Measurements from ENCODE around the gene TRMT1.

The TRMT1 gene

GRCh38 chr19:13154241-13154778 lies 37.8 kb upstream of the TRMT1 start:
- TF ChIP-seq CTCF (IDR thresholded peaks at IDR 0.05; ENCODE audit: insufficient read depth, low read length, poor library complexity, severe bottlenecking), result no peak
- DNase-seq (ENCODE audit: extremely low read depth, insufficient read length), result peak; percentile 77
- Histone ChIP-seq H3K4me3 (replicated peaks; ENCODE audit: low read depth, low read length) (peak overlapping the region; percentile 94), H3K36me3 (ENCODE audit: control insufficient read depth, insufficient read depth, low read length) (no peaks in the 10 kb centered on the region; the same call in none of the 2 replicates), H3K27me3 (replicated peaks; ENCODE audit: control insufficient read depth, insufficient read depth, low read length) (no peaks in the 10 kb centered on the region)

GRCh38 chr19:13153569-13154240 lies 37.2 kb upstream of the TRMT1 start:
- no peak for DNase-seq (ENCODE audit: extremely low read depth, insufficient read length)
- TF ChIP-seq CTCF (IDR thresholded peaks at IDR 0.05; ENCODE audit: insufficient read depth, low read length, poor library complexity, severe bottlenecking), result no peak
- Histone ChIP-seq H3K36me3 (ENCODE audit: control insufficient read depth, insufficient read depth, low read length) (no peaks in the 10 kb centered on the region; the same call in none of the 2 replicates), H3K27me3 (replicated peaks; ENCODE audit: control insufficient read depth, insufficient read depth, low read length) (no peaks in the 10 kb centered on the region), H3K4me3 (replicated peaks; ENCODE audit: low read depth, low read length) (peak overlapping the region; percentile 94)

- DNase-seq (ENCODE audit: extremely low read depth, insufficient read length), result peak; percentile 97
- no peaks in the 10 kb centered on the region for H3K27me3 ChIP-seq (replicated peaks; ENCODE audit: control insufficient read depth, insufficient read depth, low read length)
- TF ChIP-seq CTCF (IDR thresholded peaks at IDR 0.05; ENCODE audit: insufficient read depth, low read length, poor library complexity, severe bottlenecking), result peak; percentile 18
- no peaks in the 10 kb centered on the region; the same call in none of the 2 replicates for H3K36me3 ChIP-seq (ENCODE audit: control insufficient read depth, insufficient read depth, low read length)
- H3K4me3 ChIP-seq (replicated peaks; ENCODE audit: low read depth, low read length), result peak overlapping the region; percentile 94
Measured at GRCh38 chr19:13152974-13153568, 36.5 kb upstream of the TRMT1 start.

- Histone ChIP-seq H3K36me3 (ENCODE audit: control insufficient read depth, insufficient read depth, low read length) (no peaks in the 10 kb centered on the region; the same call in none of the 2 replicates), H3K27me3 (replicated peaks; ENCODE audit: control insufficient read depth, insufficient read depth, low read length) (no peaks in the 10 kb centered on the region), H3K4me3 (replicated peaks; ENCODE audit: low read depth, low read length) (peak overlapping the region; percentile 94)
- no peak for TF ChIP-seq CTCF (IDR thresholded peaks at IDR 0.05; ENCODE audit: insufficient read depth, low read length, poor library complexity, severe bottlenecking)
- no peak for DNase-seq (ENCODE audit: extremely low read depth, insufficient read length)
Measured at GRCh38 chr19:13152356-13152973, 35.9 kb upstream of the TRMT1 start.

- Histone ChIP-seq H3K36me3 (ENCODE audit: control insufficient read depth, insufficient read depth, low read length) (no peaks in the 10 kb centered on the region; the same call in none of the 2 replicates), H3K4me3 (replicated peaks; ENCODE audit: low read depth, low read length) (peak overlapping the region; percentile 97), H3K27me3 (replicated peaks; ENCODE audit: control insufficient read depth, insufficient read depth, low read length) (no peaks in the 10 kb centered on the region)
- DNase-seq (ENCODE audit: extremely low read depth, insufficient read length), result peak; percentile 94
- no peak for TF ChIP-seq CTCF (IDR thresholded peaks at IDR 0.05; ENCODE audit: insufficient read depth, low read length, poor library complexity, severe bottlenecking)
Measured at GRCh38 chr19:13151605-13152355, 35.2 kb upstream of the TRMT1 start.
